ENCODE data around the gene REEP5.
A peak's percentile ranks its signal among the peaks of the same experiment; 100 is the strongest.
"Not testable (repeated sequence)": the region's sequence is repeated elsewhere in the genome, so short reads cannot be mapped to it uniquely, and the experiment has no call there.

REEP5 gene

DNA sequence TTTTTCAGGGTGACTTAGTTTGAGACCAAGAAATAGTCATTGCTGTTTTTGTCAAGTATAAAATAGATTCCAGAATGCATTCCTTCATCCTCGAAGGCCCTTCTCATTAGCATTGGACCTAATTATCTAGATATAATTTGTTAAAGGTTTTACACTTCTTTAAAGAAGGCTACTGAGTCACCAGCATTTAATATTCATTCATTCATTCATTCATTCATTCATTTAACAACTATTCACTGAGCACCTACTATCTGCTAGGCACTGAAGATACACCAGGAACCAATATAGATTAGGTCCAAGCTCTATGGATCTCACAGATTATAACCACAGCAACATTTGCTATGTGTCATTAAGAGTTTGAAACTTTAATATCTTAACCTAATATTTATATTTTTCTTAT, 11.1 kb upstream of the REEP5 start:
- no peak for DNase-seq (ENCODE audit: low spot score)

- DNase-seq (ENCODE audit: low spot score): no peak
Measured at GRCh38 chr5:112931473-112931872, 9.4 kb upstream of the REEP5 start.

DNA sequence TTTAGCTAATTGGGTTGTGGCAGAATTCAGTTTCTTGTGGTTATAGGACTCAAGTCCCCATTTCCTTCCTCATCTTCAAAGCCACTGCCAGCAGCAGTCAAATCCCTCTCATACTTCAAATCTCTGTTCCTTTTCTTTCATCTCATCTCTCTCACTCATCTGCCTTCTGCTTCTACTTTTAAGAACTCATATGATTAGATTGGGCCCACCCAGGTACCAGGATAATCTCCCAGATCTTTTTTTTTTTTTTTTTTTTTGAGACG, 8.0 kb upstream of the REEP5 start:
- peak; percentile 39 for DNase-seq (ENCODE audit: low spot score)

GRCh38 chr5:112929336-112930081, 7.5 kb upstream of the REEP5 start:
- no peak for DNase-seq (ENCODE audit: low spot score)

GRCh38 chr5:112923988-112924387, 2.0 kb upstream of the REEP5 start:
- no peak for DNase-seq (ENCODE audit: low spot score)

GRCh38 chr5:112923148-112923917, 1.3 kb upstream of the REEP5 start:
- DNase-seq (ENCODE audit: low spot score): peak; percentile 60

GRCh38 chr5:112921026-112921832, 798 bp downstream of the REEP5 start:
- peak; percentile 56 for DNase-seq (ENCODE audit: low spot score)

DNA sequence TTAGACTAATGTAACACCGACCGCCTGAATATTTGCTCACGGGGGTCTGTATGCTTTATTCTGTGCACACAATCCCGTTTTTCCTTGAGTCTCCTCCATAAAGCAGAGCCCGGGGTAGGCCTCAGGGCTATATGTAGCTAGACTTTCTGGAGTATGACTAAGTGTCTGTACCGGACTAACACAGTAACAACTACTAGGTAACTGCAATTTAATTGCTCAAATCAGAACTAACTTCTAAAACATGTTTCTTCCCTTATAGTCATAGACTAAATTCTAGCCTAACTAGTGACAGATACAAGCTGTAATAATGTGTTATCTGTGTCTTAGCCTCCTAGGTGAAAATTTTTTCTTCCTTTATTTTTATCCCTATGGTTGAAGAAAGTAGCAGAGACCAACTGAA, 2.1 kb downstream of the REEP5 start:
- DNase-seq (ENCODE audit: low spot score): no peak

DNA sequence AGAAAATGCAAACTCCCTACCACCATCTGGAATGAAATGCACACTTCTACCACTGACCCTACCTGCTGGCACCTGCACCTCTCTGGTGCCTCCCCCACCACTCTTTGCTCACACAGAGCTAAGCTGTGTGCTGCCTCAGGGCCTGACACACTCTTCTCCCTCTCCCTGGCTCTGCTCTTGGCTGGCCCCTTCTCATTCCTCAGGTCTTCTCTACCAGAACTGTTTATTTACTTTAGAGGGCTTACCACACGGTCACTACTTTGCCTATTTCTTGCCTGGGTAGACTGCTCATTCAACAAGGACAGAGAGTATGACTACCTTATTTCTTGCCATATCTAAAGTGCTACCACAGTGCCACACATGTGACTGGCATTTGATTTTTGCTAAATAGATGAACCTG, 3.3 kb downstream of the REEP5 start:
- DNase-seq (ENCODE audit: low spot score): no peak

DNA sequence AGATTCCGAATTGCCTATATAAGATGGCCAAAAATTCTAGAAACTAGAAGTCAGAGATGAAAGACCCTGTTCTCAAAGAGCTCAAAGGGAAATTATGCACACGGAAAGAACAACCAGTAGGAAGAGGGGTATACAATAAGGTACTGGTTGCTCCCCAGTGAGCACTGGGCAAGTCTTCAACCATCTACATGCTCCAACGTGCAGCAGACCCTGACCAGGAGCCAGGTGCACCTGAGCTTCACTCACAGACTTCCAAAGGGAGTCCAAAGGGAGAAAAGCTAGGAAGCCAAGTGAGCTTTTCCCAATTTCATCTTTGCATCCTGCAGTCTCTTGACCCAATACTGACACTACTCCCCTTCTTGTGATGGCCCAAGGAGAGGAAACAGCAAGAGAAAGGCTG, 3.9 kb downstream of the REEP5 start:
- DNase-seq (ENCODE audit: low spot score): no peak

- no peak for DNase-seq (ENCODE audit: low spot score)
Measured at GRCh38 chr5:112917453-112917995, 4.5 kb downstream of the REEP5 start.

DNA sequence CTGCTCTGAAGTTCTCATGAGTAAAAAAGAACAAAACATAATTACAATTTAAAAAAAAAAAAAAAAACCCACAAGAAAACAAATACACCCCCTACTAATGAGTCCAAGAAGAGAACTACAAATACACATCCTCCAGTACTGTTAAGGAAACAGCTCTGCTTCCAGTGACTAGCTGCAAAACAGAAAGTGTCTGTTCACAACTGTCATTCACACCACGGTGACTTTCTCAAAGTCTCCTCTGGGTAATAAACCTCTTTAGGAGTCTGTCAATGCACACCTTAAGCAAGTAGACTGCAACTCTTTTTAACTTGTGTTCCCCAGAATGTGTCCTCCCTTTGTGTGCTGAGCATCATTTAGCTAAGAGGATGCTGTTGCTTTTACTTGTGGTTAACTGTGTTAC, 6.2 kb downstream of the REEP5 start:
- DNase-seq (ENCODE audit: low spot score): no peak

- no peak for DNase-seq (ENCODE audit: low spot score)
Measured at GRCh38 chr5:112914584-112914983, 7.4 kb downstream of the REEP5 start.

DNA sequence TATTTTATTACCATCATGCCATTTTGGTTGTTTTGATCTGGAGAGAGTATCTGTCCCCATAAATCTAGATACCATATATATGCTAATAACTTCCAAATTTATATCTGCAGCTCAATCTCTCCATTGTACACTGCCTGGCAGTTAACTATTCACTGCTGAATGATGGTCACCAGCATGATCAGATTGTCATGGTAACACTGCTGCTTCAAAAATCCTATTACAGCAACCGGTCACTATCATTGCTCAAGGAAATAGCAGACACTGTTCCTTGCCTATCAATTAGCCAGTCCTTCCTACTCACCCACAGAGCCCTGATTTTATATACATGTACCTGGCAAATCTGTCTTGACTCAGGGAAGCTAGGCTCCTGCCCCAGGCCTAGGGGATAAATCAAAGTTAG, 11.5 kb downstream of the REEP5 start:
- DNase-seq (ENCODE audit: low spot score): no peak

GRCh38 chr5:112908854-112909253, 13.2 kb downstream of the REEP5 start:
- DNase-seq (ENCODE audit: low spot score): no peak

- no peak for DNase-seq (ENCODE audit: low spot score)
Measured at GRCh38 chr5:112907166-112907631, 14.8 kb downstream of the REEP5 start.

GRCh38 chr5:112906637-112907036, 15.4 kb downstream of the REEP5 start:
- DNase-seq (ENCODE audit: low spot score): no peak

GRCh38 chr5:112904996-112905395, 17.0 kb downstream of the REEP5 start:
- DNase-seq (ENCODE audit: low spot score): not testable (repeated sequence)

DNA sequence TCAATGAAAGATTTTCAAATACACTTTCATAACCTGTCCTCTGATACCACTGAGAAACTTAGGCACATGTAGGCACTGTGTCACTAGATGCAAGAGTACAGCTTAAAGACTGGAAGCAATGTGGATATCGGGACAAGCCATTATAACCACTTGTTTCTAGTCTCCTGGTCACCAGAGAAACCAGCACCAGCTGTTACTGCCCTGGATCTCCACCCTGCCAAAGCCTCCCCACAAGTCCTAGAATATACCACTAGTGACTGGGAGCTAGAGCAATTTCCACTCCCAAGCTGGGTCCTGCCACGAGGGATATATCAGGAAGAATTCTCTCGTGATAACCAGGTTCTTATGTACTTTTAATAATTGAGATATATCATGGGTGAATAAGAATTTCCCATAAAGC, 19.5 kb downstream of the REEP5 start:
- DNase-seq (ENCODE audit: low spot score): no peak

GRCh38 chr5:112895682-112896081, 26.3 kb downstream of the REEP5 start:
- DNase-seq (ENCODE audit: low spot score): peak; percentile 75

DNA sequence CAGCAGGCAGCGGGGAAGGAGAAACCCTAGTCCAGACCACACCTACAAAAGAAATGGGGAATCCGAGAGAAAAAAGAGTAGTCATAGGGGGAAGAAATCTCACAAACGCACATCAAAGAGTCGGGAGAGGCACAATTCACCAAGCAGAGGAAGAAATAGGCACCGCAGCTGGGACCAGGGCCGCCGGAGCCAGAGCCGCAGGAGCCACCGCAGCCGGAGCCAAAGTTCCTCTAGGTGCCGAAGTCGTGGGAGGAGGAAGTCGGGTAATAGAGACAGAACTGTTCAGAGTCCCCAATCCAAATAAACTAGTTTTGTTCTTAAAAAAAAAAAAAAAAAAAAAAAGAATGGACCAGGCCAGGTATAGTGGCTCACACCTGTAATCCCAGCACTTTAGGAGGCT, 29.3 kb downstream of the REEP5 start:
- no peak for DNase-seq (ENCODE audit: low spot score)

DNA sequence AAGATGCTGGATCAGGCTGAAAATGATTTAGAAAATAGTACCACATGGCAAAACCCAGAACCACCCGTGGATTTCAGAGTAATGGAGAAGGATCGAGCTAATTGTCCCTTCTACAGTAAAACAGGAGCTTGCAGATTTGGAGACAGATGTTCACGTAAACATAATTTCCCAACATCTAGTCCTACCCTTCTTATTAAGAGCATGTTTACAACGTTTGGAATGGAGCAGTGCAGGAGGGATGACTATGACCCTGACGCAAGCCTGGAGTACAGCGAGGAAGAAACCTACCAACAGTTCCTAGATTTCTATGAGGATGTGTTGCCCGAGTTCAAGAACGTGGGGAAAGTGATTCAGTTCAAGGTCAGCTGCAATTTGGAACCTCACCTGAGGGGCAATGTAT, 30.0 kb downstream of the REEP5 start:
- not testable (repeated sequence) for DNase-seq (ENCODE audit: low spot score)

DNA sequence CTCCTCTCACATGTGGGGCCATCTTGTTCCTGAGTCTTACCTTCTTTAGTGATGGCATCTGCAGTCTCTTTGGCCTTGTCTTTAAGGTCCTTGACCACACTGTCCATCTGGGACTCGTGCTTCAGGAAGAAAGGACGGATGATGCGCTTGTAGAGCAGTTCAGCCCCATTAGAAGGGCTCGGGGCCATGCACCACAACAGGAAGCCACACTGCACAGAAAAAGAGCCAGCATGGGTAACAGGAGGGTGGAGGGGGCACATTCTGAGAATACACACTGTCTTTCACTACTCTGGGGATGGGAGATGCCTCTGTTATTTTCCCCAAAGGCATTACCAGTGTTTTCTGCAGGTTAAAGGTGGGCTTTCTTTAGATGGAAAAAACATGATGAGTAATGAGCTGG, 35.1 kb downstream of the REEP5 start:
- DNase-seq (ENCODE audit: low spot score): no peak

Data from pons (tissue), 1 donor.